ENCODE results near the gene VPS51.

- TF ChIP-seq POLR2A (IDR thresholded peaks at IDR 0.05; ENCODE audit: low read depth) (no peak), CTCF (IDR thresholded peaks at IDR 0.05) (peak in 1 of 3 experiments; percentile 29), EP300 (IDR thresholded peaks at IDR 0.05) (no peak), POLR2AphosphoS5 (IDR thresholded peaks at IDR 0.05) (peak; percentile 89 to 95)
These were observed 15.9 kb downstream of the VPS51 start, which contains the start of gene TM7SF2 for GRCh38 chr11:65111744-65112545.

Measured in esophagus muscularis mucosa (tissue), 4 donors.